Dedifferentiated amniotic fluid mesenchymal stem cell (primary cell): ENCODE results near the gene ZDHHC12.

Experiments used
- DNase-seq: peaks from one replicate; pipeline ENCODE4 v3.0.0-alpha.2; 2016; ENCODE audit errors: extremely low spot score

ZDHHC12 gene

GRCh38 chr9:128729766-128730517 is 6.0 kb upstream of the ZDHHC12 start:
- DNase-seq = no peak

GRCh38 chr9:128729302-128729701 is 5.4 kb upstream of the ZDHHC12 start:
- DNase-seq = no peak

- DNase-seq = no peak
Observed at GRCh38 chr9:128728298-128728697, 4.4 kb upstream of the ZDHHC12 start.

- no peak for DNase-seq
Observed at GRCh38 chr9:128727640-128728248, 3.8 kb upstream of the ZDHHC12 start.

- peak; percentile 27 for DNase-seq
Observed at GRCh38 chr9:128724744-128725211, 851 bp upstream of the ZDHHC12 start.

GRCh38 chr9:128723352-128723865 is 518 bp downstream of the ZDHHC12 start:
- DNase-seq = no peak

GRCh38 chr9:128722380-128723351 is 1.3 kb downstream of the ZDHHC12 start:
- no peak for DNase-seq

GRCh38 chr9:128721487-128722010 is 2.4 kb downstream of the ZDHHC12 start:
- DNase-seq = no peak

- no peak for DNase-seq
Observed at GRCh38 chr9:128720841-128721486, 3.0 kb downstream of the ZDHHC12 start.

- DNase-seq = no peak
Observed at GRCh38 chr9:128719919-128720605, 3.9 kb downstream of the ZDHHC12 start.

GRCh38 chr9:128718475-128718874 is 5.5 kb downstream of the ZDHHC12 start:
- no peak for DNase-seq

GRCh38 chr9:128718047-128718446 is 5.9 kb downstream of the ZDHHC12 start:
- no peak for DNase-seq

- no peak for DNase-seq
Observed at GRCh38 chr9:128716581-128717254, 7.2 kb downstream of the ZDHHC12 start.

GRCh38 chr9:128715436-128715750 is 8.5 kb downstream of the ZDHHC12 start:
- DNase-seq = no peak

GRCh38 chr9:128714586-128715435 is 9.1 kb downstream of the ZDHHC12 start:
- DNase-seq = no peak

GRCh38 chr9:128713941-128714573 is 9.9 kb downstream of the ZDHHC12 start:
- DNase-seq = no peak

- no peak for DNase-seq
Observed at GRCh38 chr9:128713411-128713780, 10.5 kb downstream of the ZDHHC12 start.

- no peak for DNase-seq
Observed at GRCh38 chr9:128712451-128713410, 11.2 kb downstream of the ZDHHC12 start.
